H9 (cell line): ENCODE data around the gene MFSD11. TPM values are rescaled to one million over a fixed set of nuclear protein-coding genes. Genes with fewer than 3 reads are reported as not detected.

ENCODE experiments used
- DNase-seq: peaks from one replicate; pipeline ENCODE4 v3.0.0-alpha.2; 2017
- H2AFZ ChIP-seq: one replicate; pipeline ENCODE4 v1.6.1; 2013; ENCODE audit warnings: mild to moderate bottlenecking, low read length, control low read depth, moderate library complexity
- H2AK5ac ChIP-seq: 2 replicates; pipeline ENCODE4 v1.6.1; 2013; ENCODE audit warnings: low read length, control low read depth, mixed read lengths; ENCODE audit not compliant: insufficient read length
- H2BK120ac ChIP-seq: one replicate; pipeline ENCODE4 v1.6.1; 2013; ENCODE audit warnings: low read depth, mild to moderate bottlenecking, low read length, control low read depth, inconsistent platforms; ENCODE audit not compliant: poor library complexity, severe bottlenecking
- H2BK12ac ChIP-seq: 2 replicates; pipeline ENCODE4 v1.6.1; 2013; ENCODE audit warnings: low read length, control low read depth, mixed read lengths, low read depth; ENCODE audit not compliant: insufficient read length
- H2BK15ac ChIP-seq: 2 replicates; pipeline ENCODE4 v1.6.1; 2013; ENCODE audit warnings: low read depth, low read length, control low read depth
- H2BK20ac ChIP-seq: one replicate; pipeline ENCODE4 v1.6.1; 2013; ENCODE audit warnings: low read depth, mild to moderate bottlenecking, low read length, control low read depth, inconsistent platforms; ENCODE audit not compliant: poor library complexity, severe bottlenecking
- H2BK5ac ChIP-seq: 2 replicates; pipeline ENCODE4 v1.6.1; 2013; ENCODE audit warnings: low read length, control low read depth, mixed read lengths; ENCODE audit not compliant: insufficient read length
- H3K14ac ChIP-seq: 2 replicates; pipeline ENCODE4 v1.6.1; 2013; ENCODE audit warnings: low read length, control low read depth; ENCODE audit not compliant: insufficient read depth
- H3K18ac ChIP-seq: 2 replicates; pipeline ENCODE4 v1.6.1; 2013; ENCODE audit warnings: low read depth, mild to moderate bottlenecking, mixed read lengths, low read length, control low read depth; ENCODE audit not compliant: insufficient read length
- H3K23ac ChIP-seq: 2 replicates; pipeline ENCODE4 v1.6.1; 2013; ENCODE audit warnings: low read length, control low read depth, mixed read lengths, low read depth; ENCODE audit not compliant: insufficient read length
- H3K23me2 ChIP-seq: 2 replicates; pipeline ENCODE4 v1.6.1; 2013; ENCODE audit warnings: low read depth, mild to moderate bottlenecking, mixed read lengths, low read length, control low read depth; ENCODE audit not compliant: insufficient read length, poor library complexity, severe bottlenecking
- H3K27ac ChIP-seq: 2 replicates; pipeline ENCODE4 v1.5.1; 2013; ENCODE audit warnings: low read length, control low read depth, mixed read lengths, low read depth; ENCODE audit not compliant: insufficient read length
- H3K27me3 ChIP-seq: 2 replicates; pipeline ENCODE4 v1.6.1; 2013; ENCODE audit warnings: low read length, control low read depth, inconsistent platforms; ENCODE audit not compliant: insufficient read depth
- H3K4ac ChIP-seq: 2 replicates; pipeline ENCODE4 v1.6.1; 2013; ENCODE audit warnings: low read depth, mild to moderate bottlenecking, control low read depth, inconsistent platforms, low read length, moderate library complexity
- H3K4me1 ChIP-seq: 2 replicates; pipeline ENCODE4 v1.6.1; 2013; ENCODE audit warnings: low read length, control low read depth, inconsistent platforms; ENCODE audit not compliant: insufficient read depth
- H3K4me2 ChIP-seq: 2 replicates; pipeline ENCODE4 v1.6.1; 2013; ENCODE audit warnings: low read length, control low read depth, mixed read lengths; ENCODE audit not compliant: insufficient read length, insufficient read depth
- H3K56ac ChIP-seq: 2 replicates; pipeline ENCODE4 v1.6.1; 2013; ENCODE audit warnings: low read depth, mild to moderate bottlenecking, mixed read lengths, low read length, control low read depth; ENCODE audit not compliant: insufficient read length
- H3K79me1 ChIP-seq: 2 replicates; pipeline ENCODE4 v1.6.1; 2013; ENCODE audit warnings: low read depth, mild to moderate bottlenecking, moderate library complexity, low read length, control low read depth, inconsistent platforms; ENCODE audit not compliant: insufficient read depth, poor library complexity, severe bottlenecking
- H3K79me2 ChIP-seq: 2 replicates; pipeline ENCODE4 v1.6.1; 2013; ENCODE audit warnings: low read length, control low read depth, inconsistent platforms; ENCODE audit not compliant: insufficient read depth
- H3K9ac ChIP-seq: 2 replicates; pipeline ENCODE4 v1.6.1; 2013; ENCODE audit warnings: low read length, control low read depth, mixed read lengths; ENCODE audit not compliant: insufficient read length; ENCODE audit errors: extremely low read depth
- H3K9me3 ChIP-seq: one replicate; pipeline ENCODE4 v1.6.1; 2013; ENCODE audit warnings: low read depth, low read length, inconsistent platforms; ENCODE audit not compliant: control insufficient read depth
- H3T11ph ChIP-seq: one replicate; pipeline ENCODE4 v1.6.1; 2013; ENCODE audit warnings: mild to moderate bottlenecking, low read length, control low read depth, inconsistent platforms
- H4K20me1 ChIP-seq: one replicate; pipeline ENCODE4 v1.6.1; 2013; ENCODE audit not compliant: control insufficient read depth, insufficient read length, insufficient read depth
- H4K5ac ChIP-seq: 2 replicates; pipeline ENCODE4 v1.6.1; 2013; ENCODE audit warnings: low read depth, mild to moderate bottlenecking, mixed read lengths, low read length, control low read depth; ENCODE audit not compliant: insufficient read length
- H4K8ac ChIP-seq: replicated peaks from 2 replicates; pipeline ENCODE4 v1.6.1; 2013; ENCODE audit warnings: low read length, control low read depth, mixed read lengths, low read depth; ENCODE audit not compliant: insufficient read length
- H4K91ac ChIP-seq: 2 replicates; pipeline ENCODE4 v1.6.1; 2013; ENCODE audit warnings: low read depth, mild to moderate bottlenecking, moderate library complexity, mixed read lengths, low read length, control low read depth; ENCODE audit not compliant: insufficient read length
- H3K27ac Mint-ChIP-seq, 3 experiments: 2 replicates in 2 of 3; 3 replicates in 1 of 3; pipeline ENCODE4 v1.8.0; 2020 to 2021; ENCODE audit warnings: mixed read lengths in 3 of 3, mild to moderate bottlenecking in 1 of 3, moderate library complexity in 1 of 3
- H3K27me3 Mint-ChIP-seq: 2 replicates; pipeline ENCODE4 v1.8.0; 2021; ENCODE audit warnings: low read depth, mild to moderate bottlenecking, moderate library complexity, mixed read lengths
- H3K36me3 Mint-ChIP-seq, 3 experiments: 2 replicates in 2 of 3; 3 replicates in 1 of 3; pipeline ENCODE4 v1.8.0; 2020 to 2021; ENCODE audit warnings: low read depth in 3 of 3, mixed read lengths in 3 of 3; ENCODE audit not compliant: insufficient read depth in 1 of 3
- H3K4me1 Mint-ChIP-seq, 2 experiments: 2 replicates each; pipeline ENCODE4 v1.8.0; 2020; ENCODE audit warnings: mixed read lengths in 2 of 2
- H3K4me3 Mint-ChIP-seq, 2 experiments: 2 replicates in 1 of 2; 3 replicates in 1 of 2; pipeline ENCODE4 v1.8.0; 2020 to 2021; ENCODE audit warnings: mild to moderate bottlenecking in 2 of 2, mixed read lengths in 2 of 2, moderate library complexity in 1 of 2
- H3K9me3 Mint-ChIP-seq, 2 experiments: 2 replicates in 1 of 2; 3 replicates in 1 of 2; pipeline ENCODE4 v1.8.0; 2020; ENCODE audit warnings: mild to moderate bottlenecking in 2 of 2, mixed read lengths in 2 of 2, moderate library complexity in 1 of 2
- WGBS: extraction: QIAGEN DNeasy Blood & Tissue Kit; methylation state at CpG from one replicate; pipeline ENCODE4 v1.1.7; 2013; ENCODE audit warnings: missing lambda C conversion rate, low lambda C conversion rate, mixed read lengths; ENCODE audit not compliant: insufficient read length; ENCODE audit errors: extremely low coverage; 5-methylcytosine and 5-hydroxymethylcytosine counted together
- total RNA-seq: library from RNA; stranded (reverse); gene quantifications from 2 replicates; pipeline ENCODE4 v1.2.1, GENCODE V29; 2021
- TF ChIP-seq, protein P1 (sequence below): fragments of 200-600 bp; sonication (generic); conservative IDR thresholded peaks from 3 replicates; pipeline ENCODE4 v1.8.0; 2021; ENCODE audit warnings: antibody characterized with exemption, mild to moderate bottlenecking

MFSD11 gene
- total RNA-seq, 1 experiment from 2014 or later = 19.9 TPM

- no peak overlapping the region for H3K56ac ChIP-seq
- H3K9me3 ChIP-seq = no peaks in the 10 kb centered on the region
- H2BK12ac ChIP-seq = no peak overlapping the region
- H3K14ac ChIP-seq = peak overlapping the region; percentile 29; the same call in 1 of the 2 replicates
- peak overlapping the region in 1 of 2 experiments; percentile 42; a peak in 2 of 5 replicates for H3K4me3 Mint-ChIP-seq
- H3K79me1 ChIP-seq = no peaks in the 10 kb centered on the region
- no peak overlapping the region for H3T11ph ChIP-seq
- peak overlapping the region; percentile 46 for H3K18ac ChIP-seq
- TF ChIP-seq, protein P1, sequence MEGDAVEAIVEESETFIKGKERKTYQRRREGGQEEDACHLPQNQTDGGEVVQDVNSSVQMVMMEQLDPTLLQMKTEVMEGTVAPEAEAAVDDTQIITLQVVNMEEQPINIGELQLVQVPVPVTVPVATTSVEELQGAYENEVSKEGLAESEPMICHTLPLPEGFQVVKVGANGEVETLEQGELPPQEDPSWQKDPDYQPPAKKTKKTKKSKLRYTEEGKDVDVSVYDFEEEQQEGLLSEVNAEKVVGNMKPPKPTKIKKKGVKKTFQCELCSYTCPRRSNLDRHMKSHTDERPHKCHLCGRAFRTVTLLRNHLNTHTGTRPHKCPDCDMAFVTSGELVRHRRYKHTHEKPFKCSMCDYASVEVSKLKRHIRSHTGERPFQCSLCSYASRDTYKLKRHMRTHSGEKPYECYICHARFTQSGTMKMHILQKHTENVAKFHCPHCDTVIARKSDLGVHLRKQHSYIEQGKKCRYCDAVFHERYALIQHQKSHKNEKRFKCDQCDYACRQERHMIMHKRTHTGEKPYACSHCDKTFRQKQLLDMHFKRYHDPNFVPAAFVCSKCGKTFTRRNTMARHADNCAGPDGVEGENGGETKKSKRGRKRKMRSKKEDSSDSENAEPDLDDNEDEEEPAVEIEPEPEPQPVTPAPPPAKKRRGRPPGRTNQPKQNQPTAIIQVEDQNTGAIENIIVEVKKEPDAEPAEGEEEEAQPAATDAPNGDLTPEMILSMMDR = no peak
- no peaks in the 10 kb centered on the region for H4K20me1 ChIP-seq
- peaks cover 2% of the 10 kb centered on the region for H3K27me3 Mint-ChIP-seq
- H3K27ac ChIP-seq = no peak overlapping the region
- H3K9me3 Mint-ChIP-seq = no peaks in the 10 kb centered on the region
- H2BK120ac ChIP-seq = no peak overlapping the region
- H4K8ac ChIP-seq = no peak overlapping the region
- no peak overlapping the region for H3K23ac ChIP-seq
- no peaks in the 10 kb centered on the region for H3K27me3 ChIP-seq
- no peak overlapping the region for H3K4me2 ChIP-seq
- H3K36me3 Mint-ChIP-seq = no peaks in the 10 kb centered on the region
- no peak overlapping the region for H4K5ac ChIP-seq
- H3K4me1 Mint-ChIP-seq = peaks cover 32 to 56% of the 10 kb centered on the region in 2 experiments
- H2BK15ac ChIP-seq = no peak overlapping the region
- peaks cover 3% of the 10 kb centered on the region for H3K23me2 ChIP-seq
- peak overlapping the region in 2 of 3 experiments; percentile 25 to 90; a peak in 2 of 7 replicates for H3K27ac Mint-ChIP-seq
- no peak overlapping the region for H2BK5ac ChIP-seq
- H3K79me2 ChIP-seq = no peaks in the 10 kb centered on the region
- H2AFZ ChIP-seq = no peak overlapping the region
- no peak overlapping the region for H2BK20ac ChIP-seq
- DNase-seq = no peak
- no peak overlapping the region for H4K91ac ChIP-seq
- no CpG with 5 or more reads among the region's 25 CpGs for WGBS
- peaks cover 5% of the 10 kb centered on the region; the same call in 1 of the 2 replicates for H3K4me1 ChIP-seq
- no peak overlapping the region for H3K4ac ChIP-seq
- no peak overlapping the region for H2AK5ac ChIP-seq
- no peak overlapping the region for H3K9ac ChIP-seq
Observed at GRCh38 chr17:76696763-76697701, 40.9 kb upstream of the MFSD11 start.
